GM12801 (cell line): ENCODE data around the gene PDE6C.

Experiments
- CTCF ChIP-seq: IDR thresholded peaks from one replicate; pipeline ENCODE4 v1.5.1; 2011; ENCODE audit warnings: control low read depth; ENCODE audit not compliant: insufficient read length; ENCODE audit errors: extremely low read depth

The PDE6C gene

GRCh38 chr10:93672022-93672678, 59.8 kb downstream of the PDE6C start:
- no peak for TF ChIP-seq CTCF

- TF ChIP-seq CTCF: no peak
Measured at GRCh38 chr10:93672890-93673289, 60.6 kb downstream of the PDE6C start.

GRCh38 chr10:93673791-93674190, 61.5 kb downstream of the PDE6C start:
- no peak for TF ChIP-seq CTCF

GRCh38 chr10:93678386-93678785, 66.0 kb downstream of the PDE6C start:
- TF ChIP-seq CTCF: no peak

- no peak for TF ChIP-seq CTCF
Measured at GRCh38 chr10:93678805-93679587, 66.7 kb downstream of the PDE6C start.

- TF ChIP-seq CTCF: no peak
Measured at GRCh38 chr10:93680412-93681047, 68.2 kb downstream of the PDE6C start.

- TF ChIP-seq CTCF: no peak
Measured at GRCh38 chr10:93687737-93688136, 75.4 kb downstream of the PDE6C start.
